GM21825 (cell line): ENCODE measurements around the gene CRIP2.

ENCODE experiments used
- ATAC-seq: cut with Tn5 transposase; IDR thresholded peaks from one replicate; pipeline ENCODE4 v1.9.1; 2021; ENCODE audit warnings: mild to moderate bottlenecking, moderate library complexity; ENCODE audit not compliant: unreplicated experiment

Gene CRIP2

GRCh38 chr14:105476097-105476830, 1.6 kb downstream of the CRIP2 start:
- ATAC-seq, result no peak

DNA sequence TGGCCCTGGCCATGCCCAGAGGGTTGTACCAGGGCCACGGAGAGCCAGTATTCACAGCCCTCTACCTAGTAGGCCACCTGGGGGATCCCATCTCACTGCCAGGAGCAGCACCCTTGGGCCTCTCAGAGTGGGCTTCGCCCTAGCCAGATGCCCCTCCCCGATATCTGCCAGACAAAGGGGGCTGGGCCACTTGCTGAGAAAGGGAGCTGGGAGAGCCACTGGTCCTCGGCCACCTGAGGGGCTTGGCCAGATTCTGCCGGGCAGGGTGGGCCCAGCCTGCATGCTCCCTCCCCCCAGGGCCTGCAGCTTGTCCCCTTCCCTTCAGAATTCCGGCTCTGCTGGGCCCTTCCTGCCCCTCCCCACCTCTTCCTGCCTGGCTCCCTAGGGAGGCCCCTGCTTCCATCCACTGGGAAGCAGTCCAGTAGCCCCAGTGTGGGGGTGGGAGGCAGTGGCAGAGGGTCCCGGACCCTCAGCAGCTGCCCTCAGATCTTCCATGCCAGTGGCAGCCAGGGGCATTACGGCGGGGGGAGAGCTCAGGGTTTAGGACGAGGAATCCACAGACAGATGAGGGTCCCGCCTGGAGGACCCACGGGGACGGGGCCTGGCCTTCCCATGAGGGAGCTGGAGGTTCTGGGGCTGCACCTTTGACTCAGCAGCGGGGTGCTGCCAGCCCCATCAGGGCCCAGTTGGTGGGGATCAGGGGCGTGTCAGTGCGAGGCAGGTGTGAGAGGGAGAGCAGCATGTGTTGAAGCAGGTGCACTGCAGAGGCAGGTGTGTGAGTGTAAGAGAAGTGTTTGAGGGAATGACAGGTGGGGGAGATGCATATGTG, 2.4 kb downstream of the CRIP2 start:
- no peak for ATAC-seq

DNA sequence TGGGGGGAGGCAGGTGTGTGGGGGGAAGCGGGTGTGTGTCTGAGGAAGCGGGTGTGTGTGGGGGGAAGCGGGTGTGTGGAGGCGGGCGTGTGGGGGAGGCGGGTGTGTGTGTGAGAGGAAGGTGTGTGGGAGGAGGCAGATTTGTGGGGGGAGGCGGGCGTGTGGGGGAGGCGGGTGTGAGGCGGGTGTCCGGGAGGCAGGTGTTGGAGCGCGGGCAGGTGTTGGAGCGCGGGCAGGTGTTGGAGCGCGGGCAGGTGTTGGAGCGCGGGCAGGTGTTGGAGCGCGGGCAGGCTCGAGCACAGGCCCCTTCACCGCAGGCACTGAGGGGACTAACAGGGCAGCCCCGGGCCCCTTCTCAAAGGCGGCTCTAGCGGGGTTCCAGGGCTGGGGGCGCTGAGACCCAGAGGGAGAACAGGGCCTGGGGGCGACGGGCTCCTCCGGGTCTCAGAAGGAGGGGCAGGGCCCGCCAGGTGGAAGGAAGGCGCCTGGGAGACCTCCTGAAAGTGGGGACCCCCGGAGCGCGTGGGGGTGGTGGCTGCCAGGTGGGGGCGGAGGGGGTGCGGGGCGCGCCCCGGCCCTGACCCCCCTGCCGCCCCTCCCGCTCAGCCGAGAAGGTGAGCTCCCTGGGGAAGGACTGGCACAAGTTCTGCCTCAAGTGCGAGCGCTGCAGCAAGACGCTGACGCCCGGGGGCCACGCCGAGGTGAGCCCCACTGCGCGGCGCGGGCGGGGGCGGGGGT, 3.2 kb downstream of the CRIP2 start:
- no peak for ATAC-seq

DNA sequence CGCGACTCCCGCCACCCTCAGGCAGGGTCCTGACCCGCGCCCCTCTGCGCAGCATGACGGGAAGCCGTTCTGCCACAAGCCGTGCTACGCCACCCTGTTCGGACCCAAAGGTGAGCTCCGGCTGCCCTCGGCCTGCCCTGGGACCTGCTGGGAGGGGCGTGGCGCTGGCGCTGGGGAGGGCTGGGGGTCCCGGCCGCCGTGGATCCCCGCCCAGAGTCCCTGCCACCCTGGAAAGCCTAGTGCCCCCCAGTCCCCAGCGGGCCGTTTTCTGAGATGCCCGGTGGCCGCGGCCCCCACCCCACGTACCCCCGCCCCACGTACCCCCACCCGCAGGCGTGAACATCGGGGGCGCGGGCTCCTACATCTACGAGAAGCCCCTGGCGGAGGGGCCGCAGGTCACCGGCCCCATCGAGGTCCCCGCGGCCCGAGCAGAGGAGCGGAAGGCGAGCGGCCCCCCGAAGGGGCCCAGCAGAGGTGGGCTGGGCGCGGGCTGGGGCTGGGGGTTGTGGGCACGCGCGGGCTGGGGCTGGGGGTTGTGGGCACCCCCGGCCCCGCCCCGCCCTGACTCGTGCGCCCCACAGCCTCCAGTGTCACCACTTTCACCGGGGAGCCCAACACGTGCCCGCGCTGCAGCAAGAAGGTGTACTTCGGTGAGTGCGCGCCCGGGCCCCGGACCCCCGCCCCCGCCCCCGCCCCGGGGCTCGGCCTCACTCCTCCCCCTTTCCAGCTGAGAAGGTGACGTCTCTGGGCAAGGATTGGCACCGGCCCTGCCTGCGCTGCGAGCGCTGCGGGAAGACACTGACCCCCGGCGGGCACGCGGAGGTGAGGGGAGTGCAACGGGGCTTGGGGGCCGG, 4.0 kb downstream of the CRIP2 start:
- no peak for ATAC-seq

GRCh38 chr14:105479431-105480158, 5.0 kb downstream of the CRIP2 start:
- no peak for ATAC-seq

GRCh38 chr14:105480199-105480746, 5.7 kb downstream of the CRIP2 start:
- ATAC-seq, result no peak

- peak; percentile 45 for ATAC-seq
Observed at GRCh38 chr14:105480807-105481801, 6.5 kb downstream of the CRIP2 start.

DNA sequence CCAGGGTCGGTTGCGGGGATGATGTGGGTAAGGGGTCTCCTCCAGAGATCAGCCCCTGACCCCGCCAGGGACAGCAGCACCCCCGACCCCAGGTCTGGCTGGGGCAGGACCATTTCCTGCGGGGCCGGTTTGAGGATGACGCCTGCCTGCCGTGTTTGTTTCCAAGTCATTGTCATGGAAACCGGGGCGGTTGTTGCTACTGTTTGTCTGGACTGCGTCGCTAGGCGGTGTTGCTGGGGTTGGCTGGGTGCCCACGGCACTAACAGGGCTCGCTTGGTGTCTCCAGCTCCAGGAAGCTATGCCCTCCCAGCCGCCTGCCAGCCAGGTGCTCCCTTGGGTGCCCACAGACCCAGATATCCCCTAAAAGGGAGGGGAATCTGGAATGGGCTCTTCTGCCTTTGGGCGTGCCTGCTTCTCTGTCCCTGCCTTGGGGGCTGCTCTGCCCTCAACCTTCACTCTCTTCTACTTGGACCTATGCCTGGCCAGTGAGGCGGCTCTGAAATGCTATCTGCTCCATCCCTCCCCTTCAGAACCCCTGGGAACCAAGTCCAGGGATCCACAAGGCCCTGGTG, 7.4 kb downstream of the CRIP2 start:
- ATAC-seq, result peak; percentile 40

DNA sequence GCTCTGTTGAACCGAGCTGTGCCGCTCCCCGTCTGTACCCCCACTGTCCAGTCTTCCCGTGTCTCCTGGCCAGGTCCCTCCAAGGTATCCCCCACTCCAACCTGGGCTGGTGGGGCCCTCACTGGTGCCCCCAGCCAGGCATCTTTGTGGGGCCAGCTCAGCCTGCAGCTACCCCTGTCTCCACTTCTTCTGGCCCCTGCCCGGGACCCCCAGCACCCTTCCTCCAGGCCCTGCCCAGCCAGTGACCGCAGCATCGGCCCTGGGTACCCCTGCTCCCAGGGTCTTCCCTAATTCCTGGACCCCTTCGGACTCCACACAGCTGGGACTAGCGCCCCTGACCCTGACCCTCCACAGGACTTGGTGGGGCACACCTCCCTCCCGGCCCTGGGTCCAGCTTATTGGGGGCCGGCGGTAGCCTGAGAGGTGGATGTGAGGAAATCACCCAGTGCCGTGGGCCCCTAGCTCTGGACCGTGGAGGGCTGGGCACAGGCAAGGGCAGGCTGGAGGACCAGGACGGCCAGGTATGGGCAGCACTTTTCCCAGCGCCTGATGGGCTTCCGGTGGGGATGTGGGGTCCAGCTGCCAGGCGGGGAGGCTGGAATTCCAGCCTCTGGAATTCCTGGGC, 8.0 kb downstream of the CRIP2 start:
- ATAC-seq, result no peak

- no peak for ATAC-seq
Observed at GRCh38 chr14:105483300-105484068, 8.9 kb downstream of the CRIP2 start.

DNA sequence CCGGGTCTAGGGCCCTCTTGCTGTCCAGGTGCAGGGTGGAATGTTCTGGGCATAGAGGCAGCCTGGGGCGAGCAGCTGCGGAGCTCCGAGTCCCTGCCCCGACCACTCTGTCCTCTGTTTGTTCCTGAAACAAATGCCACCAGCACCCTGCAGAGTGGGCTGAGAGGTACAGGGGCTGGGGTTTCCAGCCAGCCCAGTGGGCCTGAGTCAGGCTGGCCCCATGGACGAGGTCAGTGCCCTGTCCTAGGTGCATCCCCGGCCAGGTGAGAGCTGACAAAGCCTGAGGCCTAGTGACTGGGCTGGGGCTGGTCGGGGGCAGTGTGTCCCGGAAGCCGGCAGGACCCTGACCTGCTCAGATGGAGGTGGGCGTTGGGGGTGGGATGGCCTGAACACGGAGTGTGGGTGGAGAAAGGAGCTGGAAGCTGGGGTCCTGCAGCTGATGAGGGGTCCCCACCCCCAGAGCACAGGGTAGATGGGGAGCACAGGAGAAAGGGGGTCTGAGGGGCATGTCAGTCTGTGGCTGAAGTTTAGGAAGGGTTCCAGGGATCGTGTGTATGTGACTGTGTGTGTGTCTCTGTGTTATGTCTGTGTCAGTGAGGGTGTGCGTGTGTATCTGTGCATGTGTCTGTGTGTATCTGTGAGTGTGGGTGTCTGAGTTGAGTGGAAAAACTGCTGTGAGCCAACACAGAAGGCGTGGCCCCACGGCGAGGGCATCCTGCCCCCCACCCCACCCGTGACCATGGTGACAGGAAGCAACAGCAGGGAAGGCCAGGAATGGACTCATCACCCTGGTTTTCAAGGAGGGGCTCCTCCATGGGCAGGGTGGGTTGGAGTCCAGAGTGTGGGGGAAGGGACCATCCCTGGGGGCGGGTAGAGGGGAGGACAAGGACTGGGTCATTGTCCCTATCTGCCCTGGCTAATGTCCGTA, 9.7 kb downstream of the CRIP2 start:
- ATAC-seq, result no peak

DNA sequence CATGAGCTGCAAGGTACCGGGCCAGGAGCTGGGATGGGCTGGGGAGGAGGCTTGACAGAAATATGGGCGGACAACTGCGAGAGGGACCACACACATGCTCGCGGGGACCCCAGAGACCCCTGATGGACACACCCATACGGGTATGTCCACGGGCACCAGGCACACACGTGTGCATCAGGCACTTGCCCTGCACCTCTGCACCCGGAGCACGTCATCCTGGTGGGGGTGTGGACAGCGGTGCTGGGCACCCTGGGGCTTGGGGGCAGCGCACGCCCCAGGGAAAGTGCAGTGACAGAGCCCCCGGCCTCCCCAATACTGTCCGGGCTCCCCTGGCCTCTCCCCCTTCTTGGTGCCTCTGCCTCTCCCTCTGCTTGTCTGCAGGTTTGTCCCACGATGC, 10.4 kb downstream of the CRIP2 start:
- ATAC-seq, result no peak

DNA sequence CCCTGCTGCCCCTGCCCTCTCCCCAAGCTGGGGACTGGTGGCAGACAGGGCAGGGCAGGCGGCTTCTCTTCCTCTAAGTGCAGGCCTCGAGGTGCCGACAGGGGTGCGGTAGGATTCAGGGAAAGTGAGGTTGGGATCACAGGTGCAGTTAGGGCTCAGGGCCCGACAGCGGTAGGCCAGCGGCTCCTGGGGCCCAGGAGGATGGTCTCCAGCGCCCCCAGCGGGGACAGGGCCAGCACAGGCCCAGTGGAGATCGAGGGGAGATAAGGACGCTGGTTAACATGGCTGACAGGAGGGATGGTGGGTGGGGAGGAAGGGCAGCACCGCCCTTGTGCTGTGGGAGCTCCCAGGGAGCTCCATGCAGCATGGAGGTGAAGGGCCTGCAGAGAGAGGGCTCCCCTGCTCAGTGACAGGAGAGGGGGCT, 11.1 kb downstream of the CRIP2 start:
- ATAC-seq, result no peak

DNA sequence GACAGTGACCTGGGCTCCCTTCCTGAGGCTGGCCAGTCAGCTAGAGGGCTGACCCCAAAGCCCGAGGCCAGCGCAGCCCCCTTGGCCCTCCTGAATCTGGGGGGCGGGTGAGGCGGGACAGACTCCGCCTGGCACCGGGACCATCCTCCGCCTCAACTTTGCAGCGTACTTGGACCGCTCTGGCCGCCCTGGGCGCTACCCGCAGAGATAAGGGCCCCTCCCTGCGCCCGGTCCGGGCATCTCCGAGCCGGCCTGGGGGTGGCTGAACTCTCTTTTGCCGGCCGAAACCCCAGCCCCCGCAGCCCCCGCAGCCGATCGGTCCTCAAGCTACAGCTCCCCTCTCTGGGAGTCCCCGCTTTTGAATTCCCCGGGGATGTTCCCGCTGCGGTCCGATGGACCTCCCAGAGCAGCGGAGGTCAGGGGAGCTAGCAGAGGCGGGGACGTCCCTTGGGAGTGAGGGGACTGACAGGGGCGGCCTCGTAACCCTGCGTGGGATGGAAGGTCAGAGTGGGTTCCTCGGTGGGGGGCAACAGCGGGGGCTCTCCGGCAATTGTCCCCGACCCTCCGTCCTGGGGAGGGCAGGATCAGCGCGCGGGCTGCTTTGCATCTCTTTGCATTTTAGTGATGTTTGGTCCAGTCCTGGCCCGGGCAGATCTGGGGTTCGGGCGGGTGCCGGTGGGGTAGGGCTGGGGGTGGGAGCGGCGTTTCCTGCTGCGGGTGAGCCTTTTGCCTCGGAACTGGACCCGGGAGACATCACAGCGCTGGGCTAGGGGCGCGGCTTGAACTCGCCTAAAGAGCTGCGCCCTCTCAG, 11.7 kb downstream of the CRIP2 start, which contains the start of gene CRIP1:
CRIP1 (plus strand) TSS at position 724 of the 811 bp plus-strand sequence. CDS start 374 bp downstream, outside the sequence.
- ATAC-seq, result no peak

GRCh38 chr14:105486974-105487448, 12.4 kb downstream of the CRIP2 start:
- ATAC-seq, result no peak
